DND-41 (cell line): ENCODE measurements around the gene CLEC10A.

Experiments used
- EZH2 ChIP-seq: IDR thresholded peaks from 3 replicates; pipeline ENCODE4 v1.6.1; 2012; ENCODE audit warnings: borderline replicate concordance, low read depth, mild to moderate bottlenecking, moderate library complexity, low read length, inconsistent platforms; ENCODE audit not compliant: severe bottlenecking
- TF ChIP-seq, protein P1 (sequence below): IDR thresholded peaks from 2 replicates; pipeline ENCODE4 v1.5.1; 2012; ENCODE audit warnings: borderline replicate concordance, low read length, moderate library complexity, mild to moderate bottlenecking; ENCODE audit not compliant: poor library complexity, severe bottlenecking; ENCODE audit errors: extremely low read depth

DNA sequence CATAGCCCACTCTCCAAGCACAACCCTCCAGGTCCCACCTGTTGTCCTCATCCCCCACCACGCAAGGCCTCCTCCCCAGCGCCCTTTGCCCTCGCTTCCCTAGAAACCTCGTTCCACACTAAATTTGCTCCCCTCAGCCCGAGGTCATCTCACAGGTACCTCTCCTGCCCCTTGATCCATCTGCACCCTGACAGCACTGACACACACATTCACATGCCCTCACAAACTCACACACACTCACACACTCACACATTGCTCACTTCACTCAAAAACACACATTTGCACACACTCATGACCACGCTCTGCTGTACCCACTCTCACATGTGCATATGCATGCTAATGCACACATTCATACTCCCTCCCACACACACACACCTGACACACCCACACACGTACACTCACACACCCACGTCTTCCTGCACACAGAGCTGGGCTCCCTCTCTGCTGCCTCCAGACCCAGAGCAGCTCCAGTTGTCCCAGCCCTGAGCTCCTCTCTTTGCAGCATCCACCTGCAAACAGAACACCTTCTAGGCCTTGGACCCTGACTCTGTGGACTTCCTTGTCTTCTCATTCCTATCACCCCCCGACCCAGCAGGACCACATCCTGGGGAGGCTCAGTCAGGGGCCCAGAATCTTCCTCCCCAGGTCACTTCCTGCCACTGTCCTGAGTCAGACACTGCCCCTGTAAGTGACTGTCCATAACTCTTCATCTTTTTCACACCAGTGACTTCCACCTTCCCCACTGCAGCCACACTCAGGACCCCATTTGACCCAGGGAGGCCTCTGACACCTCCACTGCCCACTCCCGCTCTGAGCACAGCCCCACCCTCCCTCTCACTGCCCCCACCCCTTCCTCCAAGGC lies 29.6 kb upstream of the CLEC10A start:
- TF ChIP-seq EZH2: no peak
- TF ChIP-seq, protein P1, sequence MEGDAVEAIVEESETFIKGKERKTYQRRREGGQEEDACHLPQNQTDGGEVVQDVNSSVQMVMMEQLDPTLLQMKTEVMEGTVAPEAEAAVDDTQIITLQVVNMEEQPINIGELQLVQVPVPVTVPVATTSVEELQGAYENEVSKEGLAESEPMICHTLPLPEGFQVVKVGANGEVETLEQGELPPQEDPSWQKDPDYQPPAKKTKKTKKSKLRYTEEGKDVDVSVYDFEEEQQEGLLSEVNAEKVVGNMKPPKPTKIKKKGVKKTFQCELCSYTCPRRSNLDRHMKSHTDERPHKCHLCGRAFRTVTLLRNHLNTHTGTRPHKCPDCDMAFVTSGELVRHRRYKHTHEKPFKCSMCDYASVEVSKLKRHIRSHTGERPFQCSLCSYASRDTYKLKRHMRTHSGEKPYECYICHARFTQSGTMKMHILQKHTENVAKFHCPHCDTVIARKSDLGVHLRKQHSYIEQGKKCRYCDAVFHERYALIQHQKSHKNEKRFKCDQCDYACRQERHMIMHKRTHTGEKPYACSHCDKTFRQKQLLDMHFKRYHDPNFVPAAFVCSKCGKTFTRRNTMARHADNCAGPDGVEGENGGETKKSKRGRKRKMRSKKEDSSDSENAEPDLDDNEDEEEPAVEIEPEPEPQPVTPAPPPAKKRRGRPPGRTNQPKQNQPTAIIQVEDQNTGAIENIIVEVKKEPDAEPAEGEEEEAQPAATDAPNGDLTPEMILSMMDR: no peak
